Trophoblast cell (in vitro differentiated cells and primary cell): ENCODE measurements around the gene AATK.
"Not testable (repeated sequence)": the region's sequence is repeated elsewhere in the genome, so short reads cannot be mapped to it uniquely, and the experiment has no call there.

Experiments
- DNase-seq, 2 donors: peaks; one replicate each; pipeline ENCODE4 v3.0.0-alpha.2; 2016
- H2AFZ ChIP-seq: 2 replicates; pipeline ENCODE4 v1.6.1; 2013; ENCODE audit warnings: low read length, moderate library complexity, mild to moderate bottlenecking; ENCODE audit not compliant: insufficient read depth, poor library complexity
- H2AK5ac ChIP-seq: 2 replicates; pipeline ENCODE4 v1.6.1; 2013; ENCODE audit warnings: mild to moderate bottlenecking, low read length
- H2BK120ac ChIP-seq: 2 replicates; pipeline ENCODE4 v1.6.1; 2013; ENCODE audit warnings: low read length, mild to moderate bottlenecking, moderate library complexity; ENCODE audit not compliant: insufficient read depth, poor library complexity
- H2BK12ac ChIP-seq: 2 replicates; pipeline ENCODE4 v1.6.1; 2013; ENCODE audit warnings: mild to moderate bottlenecking, low read length, moderate library complexity
- H2BK5ac ChIP-seq: 2 replicates; pipeline ENCODE4 v1.6.1; 2013; ENCODE audit warnings: low read length, low read depth, moderate library complexity, mild to moderate bottlenecking; ENCODE audit not compliant: poor library complexity
- H3K14ac ChIP-seq: 2 replicates; pipeline ENCODE4 v1.6.1; 2013; ENCODE audit warnings: mild to moderate bottlenecking, low read length
- H3K18ac ChIP-seq: 2 replicates; pipeline ENCODE4 v1.6.1; 2013; ENCODE audit warnings: mild to moderate bottlenecking, low read length
- H3K23ac ChIP-seq: 2 replicates; pipeline ENCODE4 v1.6.1; 2013; ENCODE audit warnings: low read length
- H3K27ac ChIP-seq: 2 replicates; pipeline ENCODE4 v1.5.1; 2013; ENCODE audit warnings: low read depth, mild to moderate bottlenecking, inconsistent platforms, low read length, moderate library complexity
- H3K27me3 ChIP-seq: 2 replicates; pipeline ENCODE4 v1.6.1; 2013; ENCODE audit warnings: inconsistent platforms, mild to moderate bottlenecking, low read length, moderate library complexity; ENCODE audit not compliant: insufficient read depth
- H3K36me3 ChIP-seq, 2 experiments: 1 replicate in 1 of 2; 2 replicates in 1 of 2; pipeline ENCODE4 v1.6.1; 2013; ENCODE audit warnings: low read length in 2 of 2, mild to moderate bottlenecking in 2 of 2, moderate library complexity in 1 of 2; ENCODE audit not compliant: insufficient read depth in 2 of 2, control insufficient read depth in 1 of 2
- H3K4ac ChIP-seq: 2 replicates; pipeline ENCODE4 v1.6.1; 2013; ENCODE audit warnings: low read depth, mild to moderate bottlenecking, low read length, moderate library complexity
- H3K4me1 ChIP-seq, 2 experiments: 1 replicate in 1 of 2; 2 replicates in 1 of 2; pipeline ENCODE4 v1.6.1; 2013; ENCODE audit warnings: low read length in 2 of 2, mild to moderate bottlenecking in 2 of 2, moderate library complexity in 1 of 2; ENCODE audit not compliant: insufficient read depth in 2 of 2, control insufficient read depth in 1 of 2
- H3K4me2 ChIP-seq: 2 replicates; pipeline ENCODE4 v1.6.1; 2013; ENCODE audit warnings: inconsistent platforms, mild to moderate bottlenecking, low read length, moderate library complexity
- H3K4me3 ChIP-seq: 2 replicates; pipeline ENCODE4 v1.5.1; 2013; ENCODE audit warnings: mild to moderate bottlenecking, low read depth, low read length, inconsistent platforms
- H3K79me1 ChIP-seq: one replicate; pipeline ENCODE4 v1.6.1; 2013; ENCODE audit warnings: low read length
- H3K79me2 ChIP-seq: 2 replicates; pipeline ENCODE4 v1.6.1; 2013; ENCODE audit warnings: low read length, mild to moderate bottlenecking; ENCODE audit not compliant: control insufficient read depth, insufficient read depth, poor library complexity
- H3K9ac ChIP-seq: 2 replicates; pipeline ENCODE4 v1.6.1; 2013; ENCODE audit warnings: mild to moderate bottlenecking, low read length
- H3K9me3 ChIP-seq: 2 replicates; pipeline ENCODE4 v1.6.1; 2013; ENCODE audit warnings: low read depth, mild to moderate bottlenecking, control low read depth, inconsistent platforms, low read length; ENCODE audit not compliant: insufficient read depth
- H4K12ac ChIP-seq: 2 replicates; pipeline ENCODE4 v1.6.1; 2013; ENCODE audit warnings: low read depth, mild to moderate bottlenecking, low read length, moderate library complexity
- H4K8ac ChIP-seq: 2 replicates; pipeline ENCODE4 v1.6.1; 2013; ENCODE audit warnings: low read depth, mild to moderate bottlenecking, low read length, moderate library complexity
- H4K91ac ChIP-seq: one replicate; pipeline ENCODE4 v1.6.1; 2013; ENCODE audit warnings: low read depth, mild to moderate bottlenecking, low read length, moderate library complexity
- WGBS: extraction: QIAGEN DNeasy Blood & Tissue Kit; methylation state at CpG from one replicate; pipeline ENCODE4 v1.1.7; 2013; ENCODE audit warnings: missing lambda C conversion rate; ENCODE audit not compliant: insufficient read length, insufficient coverage; ENCODE audit errors: extremely low coverage; 5-methylcytosine and 5-hydroxymethylcytosine counted together

AATK gene

DNA sequence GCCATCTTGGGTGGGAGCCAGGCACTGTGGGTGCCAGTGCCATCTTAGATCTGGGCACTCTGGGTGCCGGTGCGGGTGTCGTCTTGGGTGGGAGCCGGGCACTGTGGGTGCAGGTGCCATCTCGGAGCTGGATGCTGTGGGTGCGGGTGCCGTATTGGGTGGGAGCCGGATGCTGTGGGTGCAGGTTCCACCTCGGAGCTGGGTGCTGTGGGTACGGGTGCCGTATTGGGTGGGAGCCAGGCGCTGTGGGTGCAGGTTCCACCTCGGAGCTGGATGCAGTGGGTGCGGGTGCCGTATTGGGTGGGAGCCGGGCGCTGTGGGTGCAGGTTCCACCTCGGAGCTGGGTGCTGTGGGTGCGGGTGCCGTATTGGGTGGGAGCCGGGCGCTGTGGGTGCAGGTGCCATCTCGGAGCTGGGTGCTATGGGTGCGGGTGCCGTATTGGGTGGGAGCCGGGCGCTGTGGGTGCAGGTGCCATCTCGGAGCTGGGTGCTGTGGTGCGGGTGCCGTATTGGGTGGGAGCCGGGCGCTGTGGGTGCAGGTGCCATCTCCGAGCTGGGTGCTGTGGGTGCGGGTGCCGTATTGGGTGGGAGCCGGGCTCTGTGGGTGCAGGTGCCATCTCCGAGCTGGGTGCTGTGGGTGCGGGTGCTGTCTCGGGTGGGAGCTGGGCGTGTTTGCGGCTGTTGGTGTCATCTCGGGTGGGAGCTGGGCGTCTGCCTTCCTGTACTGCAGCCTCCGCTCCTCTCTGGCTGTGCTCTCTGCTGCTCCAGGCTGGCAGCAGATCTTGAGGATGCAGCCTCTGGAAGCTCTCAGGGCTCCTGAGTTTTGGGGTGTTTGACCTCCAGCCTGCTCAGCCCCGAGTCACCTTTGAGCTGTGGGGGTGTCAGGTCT lies 87.8 kb downstream of the AATK start:
- H2BK120ac ChIP-seq: not testable (repeated sequence)

GRCh38 chr17:81076141-81076679 lies 89.8 kb downstream of the AATK start:
- no peak overlapping the region for H4K8ac ChIP-seq
- no peaks in the 10 kb centered on the region for H3K79me1 ChIP-seq
- no peak overlapping the region for H3K27ac ChIP-seq
- no peak overlapping the region for H2AFZ ChIP-seq
- H3K36me3 ChIP-seq: peaks cover 23 to 25% of the 10 kb centered on the region in 2 experiments
- H2BK12ac ChIP-seq: no peak overlapping the region
- H2AK5ac ChIP-seq: no peak overlapping the region
- peaks cover 9 to 10% of the 10 kb centered on the region in 2 experiments for H3K4me1 ChIP-seq
- no peak overlapping the region for H3K4me3 ChIP-seq
- H3K4ac ChIP-seq: no peak overlapping the region
- H3K9ac ChIP-seq: no peak overlapping the region
- WGBS: no CpG with 5 or more reads among the region's 14 CpGs
- H3K79me2 ChIP-seq: no peaks in the 10 kb centered on the region
- H3K27me3 ChIP-seq: no peaks in the 10 kb centered on the region
- no peak overlapping the region for H3K4me2 ChIP-seq
- no peak overlapping the region for H2BK120ac ChIP-seq
- no peak overlapping the region for H4K91ac ChIP-seq
- no peak overlapping the region for H2BK5ac ChIP-seq
- H3K14ac ChIP-seq: no peak overlapping the region
- H4K12ac ChIP-seq: no peak overlapping the region
- peaks cover 5% of the 10 kb centered on the region for H3K9me3 ChIP-seq
- no peak overlapping the region for H3K23ac ChIP-seq
- no peak overlapping the region for H3K18ac ChIP-seq
- DNase-seq: no peak

More for the DNA sequence above, 87.8 kb downstream of the AATK start:
- not testable (repeated sequence) for H4K8ac ChIP-seq, H3K79me1 ChIP-seq, H3K23ac ChIP-seq, H4K91ac ChIP-seq, H2BK5ac ChIP-seq, H3K4me2 ChIP-seq, H3K27me3 ChIP-seq, H3K9me3 ChIP-seq, H2AK5ac ChIP-seq, H3K4ac ChIP-seq, H2AFZ ChIP-seq, H2BK12ac ChIP-seq, H3K4me1 ChIP-seq, H3K18ac ChIP-seq, H3K79me2 ChIP-seq, H3K27ac ChIP-seq, DNase-seq, H4K12ac ChIP-seq, H3K4me3 ChIP-seq, H3K14ac ChIP-seq, H3K9ac ChIP-seq
- peaks cover 23 to 32% of the 10 kb centered on the region in 2 experiments for H3K36me3 ChIP-seq
- WGBS: no CpG with 5 or more reads among the region's 45 CpGs

GRCh38 chr17:81075307-81075706 lies 90.7 kb downstream of the AATK start:
- Histone ChIP-seq H3K27me3 (no peaks in the 10 kb centered on the region), H2AK5ac (no peak overlapping the region), H3K36me3 (peaks cover 23 to 24% of the 10 kb centered on the region in 2 experiments), H3K27ac (no peak overlapping the region), H3K4ac (no peak overlapping the region), H3K9me3 (peaks cover 5% of the 10 kb centered on the region), H2BK120ac (no peak overlapping the region), H3K79me1 (no peaks in the 10 kb centered on the region), H3K4me2 (no peak overlapping the region), H4K12ac (no peak overlapping the region), H3K14ac (no peak overlapping the region), H3K79me2 (no peaks in the 10 kb centered on the region), H2AFZ (no peak overlapping the region), H2BK12ac (no peak overlapping the region), H4K8ac (no peak overlapping the region), H3K4me1 (peaks cover 9 to 10% of the 10 kb centered on the region in 2 experiments), H3K18ac (no peak overlapping the region), H4K91ac (no peak overlapping the region), H3K9ac (no peak overlapping the region), H3K4me3 (no peak overlapping the region), H2BK5ac (no peak overlapping the region), H3K23ac (no peak overlapping the region)
- no CpG with 5 or more reads among the region's 17 CpGs for WGBS
- DNase-seq: no peak

GRCh38 chr17:81074875-81075274 lies 91.1 kb downstream of the AATK start:
- Histone ChIP-seq H3K4me3 (no peak overlapping the region), H3K36me3 (peaks cover 19 to 20% of the 10 kb centered on the region in 2 experiments), H3K4me2 (no peak overlapping the region), H3K4ac (no peak overlapping the region), H3K27ac (no peak overlapping the region), H3K27me3 (no peaks in the 10 kb centered on the region), H3K9me3 (peaks cover 5% of the 10 kb centered on the region), H3K9ac (no peak overlapping the region), H3K79me2 (no peaks in the 10 kb centered on the region), H2AFZ (no peak overlapping the region), H3K4me1 (peaks cover 9 to 10% of the 10 kb centered on the region in 2 experiments), H3K79me1 (no peaks in the 10 kb centered on the region), H3K23ac (no peak overlapping the region), H4K8ac (no peak overlapping the region), H4K12ac (no peak overlapping the region), H4K91ac (no peak overlapping the region), H2BK120ac (no peak overlapping the region), H3K18ac (no peak overlapping the region), H2AK5ac (no peak overlapping the region), H2BK12ac (no peak overlapping the region), H3K14ac (no peak overlapping the region), H2BK5ac (no peak overlapping the region)
- no CpG with 5 or more reads among the region's 8 CpGs for WGBS
- DNase-seq: no peak
